Measurements from ENCODE around the gene PPP6R2.
"Not testable (repeated sequence)": the region's sequence is repeated elsewhere in the genome, so short reads cannot be mapped to it uniquely, and the experiment has no call there.

PPP6R2 gene

GRCh38 chr22:50367778-50368500, 24.8 kb downstream of the PPP6R2 start:
- Histone ChIP-seq H3K4me3 (no peak overlapping the region), H3K27ac (no peak overlapping the region)
- DNase-seq (ENCODE audit: low spot score), result no peak
- TF ChIP-seq CTCF (IDR thresholded peaks at IDR 0.05), result no peak

GRCh38 chr22:50371101-50371648, 28.0 kb downstream of the PPP6R2 start:
- TF ChIP-seq CTCF (IDR thresholded peaks at IDR 0.05), result no peak
- no peak for DNase-seq (ENCODE audit: low spot score)
- H3K4me3 ChIP-seq, result no peak overlapping the region
- H3K27ac ChIP-seq, result no peak overlapping the region

GRCh38 chr22:50376085-50376651, 33.0 kb downstream of the PPP6R2 start:
- no peak for TF ChIP-seq CTCF (IDR thresholded peaks at IDR 0.05)
- Histone ChIP-seq H3K27ac (no peak overlapping the region), H3K4me3 (no peak overlapping the region)
- DNase-seq (ENCODE audit: low spot score), result no peak

- not testable (repeated sequence) for H3K27ac ChIP-seq; DNase-seq (ENCODE audit: low spot score); H3K4me3 ChIP-seq
Measured at GRCh38 chr22:50381021-50381555, 38.0 kb downstream of the PPP6R2 start.

GRCh38 chr22:50396751-50397370, 53.7 kb downstream of the PPP6R2 start:
- no peak for TF ChIP-seq CTCF (IDR thresholded peaks at IDR 0.05)
- no peak overlapping the region for H3K27ac ChIP-seq
- DNase-seq (ENCODE audit: low spot score), result no peak
- H3K4me3 ChIP-seq, result no peak overlapping the region

GRCh38 chr22:50397371-50398060, 54.4 kb downstream of the PPP6R2 start:
- H3K27ac ChIP-seq, H3K4me3 ChIP-seq: not testable (repeated sequence)

GRCh38 chr22:50398831-50399648, 55.9 kb downstream of the PPP6R2 start:
- DNase-seq (ENCODE audit: low spot score), result no peak
- Histone ChIP-seq H3K4me3 (no peak overlapping the region), H3K27ac (peak overlapping the region in 1 of 2 donors; percentile 75)
- TF ChIP-seq CTCF (IDR thresholded peaks at IDR 0.05), result no peak

More at GRCh38 chr22:50397371-50398060, 54.4 kb downstream of the PPP6R2 start:
- not testable (repeated sequence) for DNase-seq (ENCODE audit: low spot score)

Measured in coronary artery (tissue), 2 donors.